ENCODE measurements around the gene HSPD1. TPM values are rescaled to one million over a fixed set of nuclear protein-coding genes. Genes with fewer than 3 reads are reported as not detected.

HSPD1 gene
- total and polyA plus RNA-seq, 9 of the 15 experiments (the other 6 are each of a cell fraction or from before 2014, with no cell fraction given) = 398 to 1,014 (median 622) TPM

- TF ChIP-seq ZBTB9 (CRISPR knock-in tag; IDR thresholded peaks at IDR 0.05) = no peak
- TF ChIP-seq NELFE (IDR thresholded peaks at IDR 0.05; ENCODE audit: insufficient read depth, insufficient read length) = no peak
- no peak for TF ChIP-seq PTTG1 (tag; IDR thresholded peaks at IDR 0.05; ENCODE audit: low read depth)
- no peak for TF ChIP-seq PTRF (tag; IDR thresholded peaks at IDR 0.05)
- TF ChIP-seq FUS (optimal IDR thresholded peaks at IDR 0.05; ENCODE audit: low read depth, low read length) = no peak
- peak; percentile 35; the same call in 1 of the 2 replicates for TF ChIP-seq TAF7 (tag; IDR thresholded peaks at IDR 0.05)
- TF ChIP-seq ZNF707 (CRISPR knock-in tag; conservative IDR thresholded peaks at IDR 0.05) = no peak
- no peak for TF ChIP-seq ZNF41 (CRISPR knock-in tag; conservative IDR thresholded peaks at IDR 0.05)
- no peak for TF ChIP-seq ZNF217 (CRISPR knock-in tag; IDR thresholded peaks at IDR 0.05)
- no peak for TF ChIP-seq SFPQ (IDR thresholded peaks at IDR 0.05; ENCODE audit: low read depth, low read length)
- no peak for TF ChIP-seq RFX7 (CRISPR knock-in tag; IDR thresholded peaks at IDR 0.05)
- no peak for TF ChIP-seq WHSC1 (IDR thresholded peaks at IDR 0.05; ENCODE audit: low read length)
- TF ChIP-seq NBN (IDR thresholded peaks at IDR 0.05; ENCODE audit: low read depth) = peak; percentile 90
- TF ChIP-seq EP300 (IDR thresholded peaks at IDR 0.05; ENCODE audit: low read length) = peak; percentile 70
- peak in 2 of 3 experiments; percentile 4 to 56 for TF ChIP-seq YY1 (IDR thresholded peaks at IDR 0.05; ENCODE audit: borderline replicate concordance in 1 of 3, control insufficient read depth in 1 of 3, extremely low read depth in 1 of 3, insufficient read depth in 3 of 3, insufficient read length in 1 of 3, insufficient replicate concordance in 2 of 3, low read depth in 1 of 3, low read length in 2 of 3)
- no peak for TF ChIP-seq IFI16 (CRISPR knock-in tag; IDR thresholded peaks at IDR 0.05)
- TF ChIP-seq RAD21 (CRISPR knock-in tag; conservative IDR thresholded peaks at IDR 0.05 in 1 of 2, IDR thresholded peaks at IDR 0.05 in 1 of 2) = no peak; a peak in 1 of 4 replicates
- TF ChIP-seq GTF3C2 (IDR thresholded peaks at IDR 0.05; ENCODE audit: borderline replicate concordance, extremely low read depth, insufficient read length) = no peak
- no peak; the same call in 1 of the 2 replicates for TF ChIP-seq GTF2E2 (tag; IDR thresholded peaks at IDR 0.05)
- TF ChIP-seq ZNF324 (CRISPR knock-in tag; IDR thresholded peaks at IDR 0.05) = no peak
Observed at GRCh38 chr2:197499594-197500502, at the start of gene HSPD1, which contains the start of gene HSPE1 (continued).

Measured in K562 (cell line).